ENCODE measurements around the gene PLPPR3.

- no peak for TF ChIP-seq EZH2 (IDR thresholded peaks at IDR 0.05; ENCODE audit: low read length, missing control alignments)
- TF ChIP-seq CTCF (conservative IDR thresholded peaks at IDR 0.05 in 1 of 2, IDR thresholded peaks at IDR 0.05 in 1 of 2; ENCODE audit: low read depth in 1 of 2, low read length in 2 of 2), result no peak
These were observed at the start of gene PLPPR3 for GRCh38 chr19:821825-822503.
